GM23338 (cell line): Measurements from ENCODE around the gene GPX6.

Source experiments
- CREB1 ChIP-seq: fragments of 250-450 bp; sonication (Bioruptor Pico); IDR thresholded peaks from 2 replicates; pipeline ENCODE4 v1.5.0; 2020; ENCODE audit warnings: low read depth, mild to moderate bottlenecking, moderate library complexity
- CTCF ChIP-seq, 2 experiments: fragments of 200-600 bp in 1 of 2; sonication (generic) in 1 of 2; conservative IDR thresholded peaks; 2 replicates each; pipeline versions ENCODE4 v1.5.1 to v1.6.1; 2016 to 2017; ENCODE audit warnings: antibody characterized with exemption in 2 of 2, low read depth in 2 of 2, mild to moderate bottlenecking in 2 of 2, moderate library complexity in 1 of 2
- ETS1 ChIP-seq: IDR thresholded peaks from 2 replicates; pipeline ENCODE4 v1.6.1; 2016; ENCODE audit warnings: antibody characterized with exemption
- EZH2 ChIP-seq: fragments of 200-600 bp; sonication (generic); IDR thresholded peaks from one replicate; pipeline ENCODE4 v1.8.0; 2017; ENCODE audit warnings: antibody characterized with exemption, mild to moderate bottlenecking, low read depth; ENCODE audit not compliant: unreplicated experiment
- POLR2AphosphoS5 ChIP-seq: IDR thresholded peaks from 2 replicates; pipeline ENCODE4 v1.6.1; 2016; ENCODE audit warnings: antibody characterized with exemption, low read depth
- REST ChIP-seq: IDR thresholded peaks from one replicate; pipeline ENCODE4 v1.6.1; 2018; ENCODE audit warnings: antibody characterized with exemption; ENCODE audit not compliant: unreplicated experiment
- ZNF114 ChIP-seq: fragments of 250-450 bp; sonication (Bioruptor Pico); IDR thresholded peaks from 2 replicates; pipeline ENCODE4 v1.5.0; 2020; ENCODE audit warnings: mild to moderate bottlenecking, moderate library complexity

- TF ChIP-seq EZH2, result no peak
- TF ChIP-seq CTCF (conservative IDR thresholded peaks at IDR 0.05; ENCODE audit: low read depth in 2 of 2), result no peak
- no peak for TF ChIP-seq POLR2AphosphoS5
- TF ChIP-seq REST, result no peak
- TF ChIP-seq ETS1, result no peak
- TF ChIP-seq ZNF114 (CRISPR knock-in tag), result no peak
- no peak for TF ChIP-seq CREB1 (CRISPR knock-in tag)
Observed at GRCh38 chr6:28511628-28512300, 3.8 kb downstream of the GPX6 start.
